ENCODE data around the gene JMJD6.

Gene JMJD6

DNA sequence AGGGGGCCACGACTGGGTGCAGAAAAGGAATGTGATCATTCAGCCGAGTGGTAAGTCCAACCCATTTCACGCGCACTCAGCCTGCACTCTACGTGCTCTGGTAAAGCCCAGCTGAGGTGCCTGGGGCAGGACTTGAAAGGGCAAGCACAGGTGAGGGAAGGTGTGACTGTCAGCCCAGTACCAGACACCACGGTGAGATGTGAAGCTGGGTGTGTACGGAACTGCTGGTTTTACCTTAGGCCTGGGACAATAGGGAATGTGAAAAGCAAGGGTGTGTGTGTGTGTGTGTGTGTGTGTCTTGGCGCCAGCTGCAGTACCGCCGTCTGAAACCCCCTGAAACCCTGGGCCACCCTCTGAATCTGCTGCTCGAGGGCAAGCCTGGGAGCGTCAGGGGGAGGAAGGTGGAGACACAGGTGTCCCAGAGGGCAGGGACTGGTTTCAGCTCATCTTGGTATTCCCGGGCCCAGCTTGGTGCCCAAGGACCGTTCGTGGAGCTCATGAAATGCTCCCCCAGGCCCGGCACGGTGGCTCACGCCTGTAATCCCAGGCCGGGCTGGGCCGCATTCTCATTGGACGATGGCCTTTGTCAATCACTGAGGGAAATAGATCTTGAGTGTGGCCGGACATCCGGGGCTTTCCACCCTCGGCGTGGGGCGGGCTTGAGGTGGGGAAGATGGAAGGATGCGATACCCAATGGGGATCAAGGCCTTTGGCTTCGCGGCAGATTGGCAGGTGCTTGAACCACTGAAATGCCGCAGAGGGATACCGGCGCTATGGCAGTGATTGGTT, 55.1 kb downstream of the JMJD6 start:
- in situ Hi-C loops (cut with HindIII; ENCODE audit: low pct_ligation_motif_present, low pct_unique_long_range_greater_than_20kb, low sequenced_read_pairs) = no loop called here
- peak; percentile 100 for DNase-seq

DNA sequence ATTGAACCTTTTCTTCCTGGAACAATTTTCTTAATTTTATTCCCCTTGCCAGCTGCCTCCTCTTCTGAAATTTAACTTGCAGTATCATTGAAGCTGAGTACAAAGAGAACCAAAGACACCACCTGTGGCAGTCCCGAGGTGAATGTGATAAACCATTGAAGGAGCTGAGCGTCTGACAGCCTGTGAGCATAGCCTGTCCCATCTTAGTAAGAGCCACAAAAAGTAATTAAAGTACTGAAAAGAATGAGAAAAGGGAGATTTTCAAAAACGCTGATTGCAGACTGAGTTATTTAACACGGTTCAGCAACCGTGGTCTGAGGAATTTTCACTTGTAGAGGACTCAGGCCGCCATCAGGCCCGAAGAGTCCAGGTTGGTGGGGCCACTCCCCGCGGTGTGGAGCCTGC, 55.7 kb downstream of the JMJD6 start:
- no peak for DNase-seq
- in situ Hi-C loops (cut with HindIII; ENCODE audit: low pct_ligation_motif_present, low pct_unique_long_range_greater_than_20kb, low sequenced_read_pairs) = no loop called here

DNA sequence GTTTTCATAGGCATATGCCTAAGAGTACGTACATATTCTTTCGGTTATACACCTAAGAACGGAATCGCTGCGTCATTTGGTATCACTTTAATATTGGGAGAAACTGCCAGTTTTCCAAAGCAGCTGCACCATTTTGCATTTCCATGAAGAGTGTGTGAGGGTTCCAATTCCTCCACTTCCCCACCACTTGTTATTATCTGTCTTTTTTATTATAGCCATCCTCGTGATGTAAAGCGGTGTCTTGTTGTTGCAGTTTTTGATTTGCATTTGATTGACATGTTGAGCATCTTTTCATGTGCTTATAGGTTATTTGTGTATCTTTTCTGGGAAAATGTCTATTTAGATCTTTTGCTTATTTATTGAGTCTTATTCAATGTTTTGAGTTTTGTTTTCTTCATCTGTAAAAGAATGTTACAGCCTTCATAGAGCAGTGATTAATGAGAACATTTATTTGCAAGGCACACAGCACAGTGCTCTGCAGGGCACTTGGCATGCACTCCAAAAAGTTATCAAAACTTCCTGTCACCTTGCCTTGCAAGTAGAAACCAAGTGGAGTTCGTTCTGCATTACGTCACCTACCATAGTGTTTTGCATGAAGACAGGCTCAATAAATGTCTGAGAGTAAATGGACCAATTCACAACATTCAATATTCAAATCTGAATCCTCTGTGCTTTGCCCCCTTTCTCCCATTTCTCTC, 56.2 kb downstream of the JMJD6 start:
- DNase-seq = no peak
- in situ Hi-C loops (cut with HindIII; ENCODE audit: low pct_ligation_motif_present, low pct_unique_long_range_greater_than_20kb, low sequenced_read_pairs) = no loop called here
